Mesendoderm (in vitro differentiated cells): ENCODE measurements around the gene EFCAB6.

Experiments
- DNase-seq: peaks from one replicate; pipeline ENCODE4 v3.0.0; 2013
- H2AK5ac ChIP-seq: 2 replicates; pipeline ENCODE4 v1.6.1; 2013; ENCODE audit warnings: low read length, inconsistent platforms
- H2BK120ac ChIP-seq: 2 replicates; pipeline ENCODE4 v1.6.1; 2013; ENCODE audit warnings: low read depth, mild to moderate bottlenecking, low read length, moderate library complexity, mixed read lengths
- H2BK15ac ChIP-seq: replicated peaks from 2 replicates; pipeline ENCODE4 v1.6.1; 2013; ENCODE audit warnings: low read depth, mild to moderate bottlenecking, moderate library complexity
- H2BK5ac ChIP-seq: 2 replicates; pipeline ENCODE4 v1.6.1; 2013; ENCODE audit warnings: low read length, inconsistent platforms
- H3K18ac ChIP-seq: 2 replicates; pipeline ENCODE4 v1.6.1; 2013; ENCODE audit warnings: mild to moderate bottlenecking, low read length, mixed read lengths
- H3K23ac ChIP-seq: one replicate; pipeline ENCODE4 v1.6.1; 2013; ENCODE audit warnings: low read length
- H3K27ac ChIP-seq: 2 replicates; pipeline ENCODE4 v1.5.1; 2013; ENCODE audit warnings: low read depth, mild to moderate bottlenecking, inconsistent platforms, low read length, moderate library complexity
- H3K27me3 ChIP-seq: 2 replicates; pipeline ENCODE4 v1.6.1; 2013; ENCODE audit warnings: low read length, control low read depth, mild to moderate bottlenecking, inconsistent platforms; ENCODE audit not compliant: insufficient read depth, poor library complexity
- H3K36me3 ChIP-seq: 2 replicates; pipeline ENCODE4 v1.6.1; 2013; ENCODE audit warnings: low read length, inconsistent platforms; ENCODE audit not compliant: control insufficient read depth, insufficient read depth
- H3K4ac ChIP-seq: one replicate; pipeline ENCODE4 v1.6.1; 2013; ENCODE audit warnings: low read depth, mild to moderate bottlenecking, low read length, moderate library complexity
- H3K4me1 ChIP-seq: 2 replicates; pipeline ENCODE4 v1.6.1; 2013; ENCODE audit warnings: low read depth, low read length, inconsistent platforms; ENCODE audit not compliant: control insufficient read depth
- H3K4me2 ChIP-seq: 2 replicates; pipeline ENCODE4 v1.6.1; 2013; ENCODE audit warnings: low read length
- H3K4me3 ChIP-seq: 2 replicates; pipeline ENCODE4 v1.5.1; 2013; ENCODE audit warnings: mild to moderate bottlenecking, low read length
- H3K56ac ChIP-seq: one replicate; pipeline ENCODE4 v1.6.1; 2013; ENCODE audit warnings: low read length
- H3K79me1 ChIP-seq: 2 replicates; pipeline ENCODE4 v1.6.1; 2013; ENCODE audit warnings: low read length, inconsistent platforms
- H3K79me2 ChIP-seq: 2 replicates; pipeline ENCODE4 v1.6.1; 2013; ENCODE audit warnings: mild to moderate bottlenecking, low read length; ENCODE audit not compliant: control insufficient read depth, insufficient read depth
- H3K9ac ChIP-seq: 2 replicates; pipeline ENCODE4 v1.6.1; 2013; ENCODE audit warnings: low read length, inconsistent platforms
- H4K5ac ChIP-seq: one replicate; pipeline ENCODE4 v1.6.1; 2013; ENCODE audit warnings: low read length
- H4K8ac ChIP-seq: one replicate; pipeline ENCODE4 v1.6.1; 2013; ENCODE audit warnings: low read depth, mild to moderate bottlenecking, control low read depth, low read length, moderate library complexity
- WGBS: extraction: QIAGEN DNeasy Blood & Tissue Kit; methylation state at CpG from one replicate; pipeline ENCODE4 v1.1.7; 2013; ENCODE audit warnings: low lambda C conversion rate, missing lambda C conversion rate; ENCODE audit not compliant: insufficient coverage; ENCODE audit errors: extremely low coverage; 5-methylcytosine and 5-hydroxymethylcytosine counted together

EFCAB6 gene

DNA sequence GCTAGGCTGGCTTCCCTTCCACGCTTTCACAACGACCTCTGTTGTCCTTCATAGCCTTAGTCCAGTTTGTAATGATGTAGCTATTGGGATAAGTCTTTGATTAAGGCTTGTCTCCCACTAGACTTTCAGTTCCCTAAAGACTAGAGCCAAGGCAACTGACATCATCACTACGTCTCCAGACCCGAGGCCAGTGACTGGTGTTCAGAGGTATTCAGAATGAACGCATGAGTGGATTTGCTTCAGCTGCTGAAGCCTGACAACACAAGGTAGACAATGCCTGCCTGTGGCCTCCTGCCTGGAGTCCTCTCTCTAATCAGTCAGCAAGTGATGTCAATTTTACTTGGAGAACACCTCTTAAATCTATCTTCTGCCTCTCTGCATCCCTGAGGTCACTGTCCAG, 13.6 kb downstream of the EFCAB6 start:
- Histone ChIP-seq H3K4me3 (no peak overlapping the region), H3K4me2 (no peak overlapping the region), H3K27ac (no peak overlapping the region), H3K9ac (no peak overlapping the region), H3K4ac (no peak overlapping the region), H2BK5ac (no peak overlapping the region), H3K79me2 (no peaks in the 10 kb centered on the region), H4K5ac (no peak overlapping the region), H4K8ac (no peak overlapping the region), H3K56ac (no peak overlapping the region), H3K36me3 (no peaks in the 10 kb centered on the region), H3K27me3 (no peaks in the 10 kb centered on the region), H2BK120ac (no peak overlapping the region), H3K79me1 (no peaks in the 10 kb centered on the region), H3K18ac (no peak overlapping the region), H3K4me1 (no peaks in the 10 kb centered on the region), H3K23ac (no peak overlapping the region), H2BK15ac (no peak overlapping the region), H2AK5ac (no peak overlapping the region)
- WGBS, result no CpG with 5 or more reads among the region's 5 CpGs
- no peak for DNase-seq

DNA sequence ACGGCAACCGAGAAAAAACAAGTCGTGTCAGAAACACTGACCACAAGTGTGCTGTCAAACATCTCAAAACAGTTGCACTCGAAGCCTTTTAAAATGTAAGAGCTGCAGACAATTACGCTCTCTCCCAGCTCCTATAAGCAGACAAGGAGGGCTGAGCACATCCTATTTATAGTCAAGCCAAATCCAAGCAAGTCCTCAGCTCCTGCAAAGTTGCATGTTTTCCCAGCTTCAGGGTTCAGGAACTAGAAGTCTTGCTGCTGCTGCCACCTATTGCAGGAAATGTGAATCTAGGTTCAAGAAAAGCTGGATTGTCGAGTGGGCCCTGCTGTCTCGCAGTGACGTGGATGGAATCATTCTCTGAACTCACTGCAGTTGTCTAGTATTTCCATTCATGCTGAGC, 15.5 kb downstream of the EFCAB6 start:
- Histone ChIP-seq H3K4ac (no peak overlapping the region), H3K27me3 (no peaks in the 10 kb centered on the region), H3K79me2 (no peaks in the 10 kb centered on the region), H2BK15ac (no peak overlapping the region), H2BK5ac (no peak overlapping the region), H3K18ac (no peak overlapping the region), H3K4me3 (no peak overlapping the region), H4K8ac (no peak overlapping the region), H2AK5ac (no peak overlapping the region), H3K56ac (no peak overlapping the region), H4K5ac (no peak overlapping the region), H3K4me1 (no peaks in the 10 kb centered on the region), H3K9ac (no peak overlapping the region), H3K36me3 (no peaks in the 10 kb centered on the region), H3K23ac (no peak overlapping the region), H3K4me2 (no peak overlapping the region), H3K79me1 (no peaks in the 10 kb centered on the region), H3K27ac (no peak overlapping the region), H2BK120ac (no peak overlapping the region)
- no CpG with 5 or more reads among the region's 8 CpGs for WGBS
- peak; percentile 54 for DNase-seq

DNA sequence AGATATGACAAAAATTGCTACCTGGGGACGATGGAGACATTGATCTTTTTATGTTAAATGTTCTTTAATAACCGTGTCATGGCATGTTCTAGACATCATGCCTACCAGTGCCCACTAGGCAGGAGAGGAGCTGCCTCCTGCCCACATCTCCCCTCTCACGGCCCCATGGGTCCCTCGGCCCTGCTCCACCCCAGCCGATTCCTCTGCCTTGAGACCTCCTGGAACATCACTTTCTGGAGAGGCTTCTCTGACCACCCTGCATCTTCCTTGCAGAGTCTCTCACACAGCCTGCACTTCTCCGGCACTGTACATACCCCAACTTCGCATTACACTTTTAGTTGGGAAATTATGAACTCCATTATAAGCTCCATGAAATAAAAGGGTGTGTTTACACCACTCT, 16.8 kb downstream of the EFCAB6 start:
- no peak overlapping the region for H2BK15ac ChIP-seq
- no peak overlapping the region for H3K18ac ChIP-seq
- WGBS, result no CpG with 5 or more reads among the region's 7 CpGs
- H3K79me1 ChIP-seq, result no peaks in the 10 kb centered on the region
- H3K36me3 ChIP-seq, result no peaks in the 10 kb centered on the region
- H3K4me2 ChIP-seq, result no peak overlapping the region
- no peak overlapping the region for H4K5ac ChIP-seq
- H3K4me1 ChIP-seq, result no peaks in the 10 kb centered on the region
- no peak overlapping the region for H3K27ac ChIP-seq
- no peaks in the 10 kb centered on the region for H3K79me2 ChIP-seq
- no peak overlapping the region for H3K4ac ChIP-seq
- H3K56ac ChIP-seq, result no peak overlapping the region
- H2BK120ac ChIP-seq, result no peak overlapping the region
- H3K9ac ChIP-seq, result no peak overlapping the region
- H3K4me3 ChIP-seq, result no peak overlapping the region
- no peak overlapping the region for H2AK5ac ChIP-seq
- H3K23ac ChIP-seq, result no peak overlapping the region
- no peak overlapping the region for H2BK5ac ChIP-seq
- H3K27me3 ChIP-seq, result no peaks in the 10 kb centered on the region
- DNase-seq, result no peak
- no peak overlapping the region for H4K8ac ChIP-seq

DNA sequence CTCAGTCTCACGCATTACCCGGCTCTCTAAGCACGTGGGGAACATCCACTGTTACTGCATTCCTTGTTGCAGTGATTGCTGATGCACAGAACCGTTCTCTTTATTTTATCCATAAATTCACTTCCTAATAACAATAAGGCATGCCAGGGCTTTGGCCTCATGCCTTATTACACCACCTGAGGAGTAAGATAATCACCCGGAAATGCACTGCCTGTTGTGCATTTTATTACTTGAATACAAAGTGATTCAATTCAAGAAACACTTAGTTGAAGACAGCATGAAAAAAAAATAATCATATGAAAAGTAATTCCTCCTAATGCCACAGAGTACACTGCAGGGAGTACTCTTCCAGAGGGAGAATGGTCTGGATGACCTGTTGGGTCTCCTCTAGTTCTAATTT, 19.2 kb downstream of the EFCAB6 start:
- H2BK5ac ChIP-seq, result no peak overlapping the region
- no peak overlapping the region for H4K5ac ChIP-seq
- no peaks in the 10 kb centered on the region for H3K27me3 ChIP-seq
- H2BK120ac ChIP-seq, result no peak overlapping the region
- H3K18ac ChIP-seq, result no peak overlapping the region
- H2BK15ac ChIP-seq, result no peak overlapping the region
- DNase-seq, result no peak
- H3K9ac ChIP-seq, result no peak overlapping the region
- H3K23ac ChIP-seq, result no peak overlapping the region
- no peak overlapping the region for H3K4me3 ChIP-seq
- H3K79me1 ChIP-seq, result no peaks in the 10 kb centered on the region
- H3K4me2 ChIP-seq, result no peak overlapping the region
- no peaks in the 10 kb centered on the region for H3K79me2 ChIP-seq
- H3K4ac ChIP-seq, result no peak overlapping the region
- no peak overlapping the region for H3K27ac ChIP-seq
- no peak overlapping the region for H4K8ac ChIP-seq
- no CpG with 5 or more reads among the region's 5 CpGs for WGBS
- no peaks in the 10 kb centered on the region for H3K36me3 ChIP-seq
- H3K56ac ChIP-seq, result no peak overlapping the region
- no peaks in the 10 kb centered on the region for H3K4me1 ChIP-seq
- H2AK5ac ChIP-seq, result no peak overlapping the region

DNA sequence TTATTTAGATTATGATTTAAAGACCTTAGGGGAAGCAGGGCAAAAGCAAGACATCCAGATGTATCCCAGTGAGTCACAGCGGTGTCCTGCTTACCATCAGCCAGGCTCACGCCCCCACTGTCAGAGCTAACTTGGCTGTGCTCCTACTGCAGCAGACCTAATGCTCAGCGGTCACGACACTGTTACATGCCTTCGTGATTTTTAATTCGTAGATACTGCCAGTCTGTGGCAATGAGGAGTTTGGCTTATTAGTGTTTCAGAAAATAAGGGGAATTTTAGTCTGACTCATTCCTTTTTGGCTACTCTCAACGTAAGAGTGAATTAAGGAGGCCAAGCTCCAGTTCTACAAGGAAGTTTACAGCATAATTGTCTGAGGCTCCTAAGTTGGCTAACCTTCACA, 22.7 kb downstream of the EFCAB6 start:
- no peak overlapping the region for H4K8ac ChIP-seq
- H3K23ac ChIP-seq, result no peak overlapping the region
- H2AK5ac ChIP-seq, result no peak overlapping the region
- H3K79me1 ChIP-seq, result no peaks in the 10 kb centered on the region
- no CpG with 5 or more reads among the region's 7 CpGs for WGBS
- H2BK5ac ChIP-seq, result no peak overlapping the region
- no peak overlapping the region for H2BK120ac ChIP-seq
- H3K79me2 ChIP-seq, result no peaks in the 10 kb centered on the region
- H3K18ac ChIP-seq, result no peak overlapping the region
- H3K4me2 ChIP-seq, result no peak overlapping the region
- H3K36me3 ChIP-seq, result no peaks in the 10 kb centered on the region
- no peak for DNase-seq
- no peak overlapping the region for H3K56ac ChIP-seq
- H3K27ac ChIP-seq, result no peak overlapping the region
- no peak overlapping the region for H4K5ac ChIP-seq
- no peaks in the 10 kb centered on the region for H3K4me1 ChIP-seq
- H2BK15ac ChIP-seq, result no peak overlapping the region
- H3K4ac ChIP-seq, result no peak overlapping the region
- H3K4me3 ChIP-seq, result no peak overlapping the region
- H3K9ac ChIP-seq, result no peak overlapping the region
- H3K27me3 ChIP-seq, result no peaks in the 10 kb centered on the region

DNA sequence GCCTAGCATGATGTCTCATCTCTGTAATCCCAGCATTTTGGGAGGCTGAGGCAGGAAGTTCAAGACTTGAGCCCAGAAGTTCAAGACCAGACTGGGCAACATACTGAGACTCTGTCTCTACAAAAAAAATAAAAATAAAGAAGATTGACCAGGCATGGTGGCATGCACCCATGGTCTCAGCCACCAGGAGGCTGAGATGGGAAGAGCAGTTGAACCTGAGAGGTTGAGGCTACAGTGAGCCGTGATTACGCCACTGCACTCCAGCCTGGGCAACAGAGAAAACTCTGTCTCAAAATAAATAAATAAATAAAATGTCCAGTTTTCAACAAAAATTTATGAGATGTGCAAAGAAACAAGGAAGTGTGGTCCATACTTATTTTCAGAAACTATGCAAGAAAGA, 28.3 kb downstream of the EFCAB6 start:
- Histone ChIP-seq H4K8ac (no peak overlapping the region), H4K5ac (no peak overlapping the region), H3K23ac (no peak overlapping the region), H3K27me3 (no peaks in the 10 kb centered on the region), H3K9ac (no peak overlapping the region), H3K27ac (no peak overlapping the region), H3K4me2 (no peak overlapping the region), H2BK5ac (no peak overlapping the region), H3K4me3 (no peak overlapping the region), H3K4me1 (no peaks in the 10 kb centered on the region), H3K56ac (no peak overlapping the region), H2BK15ac (no peak overlapping the region), H3K79me1 (no peaks in the 10 kb centered on the region), H3K79me2 (no peaks in the 10 kb centered on the region), H3K4ac (no peak overlapping the region), H3K18ac (no peak overlapping the region), H3K36me3 (no peaks in the 10 kb centered on the region), H2AK5ac (no peak overlapping the region), H2BK120ac (no peak overlapping the region)
- DNase-seq, result peak; percentile 27
- WGBS, result no CpG with 5 or more reads among the region's 2 CpGs
